DND-41 (cell line): ENCODE data around the gene ARHGEF7.

ENCODE experiments used
- ATAC-seq: fragments of 200-7000 bp; cut with Tn5 transposase; 3 replicates; pipeline ENCODE4 v1.9.1; 2021; ENCODE audit warnings: low read depth; ENCODE audit not compliant: insufficient read depth
- DNase-seq: peaks from one replicate; pipeline ENCODE4 v3.0.0-alpha.2; 2020
- H2AFZ ChIP-seq: 2 replicates; pipeline ENCODE4 v1.6.0; 2012; ENCODE audit warnings: low read depth, low read length
- H3K27ac ChIP-seq: 2 replicates; pipeline ENCODE4 v1.5.1; 2012; ENCODE audit warnings: low read length, inconsistent platforms
- H3K27me3 ChIP-seq: fragments of 200-600 bp; sonication (generic); 2 replicates; pipeline ENCODE4 v1.6.0; 2012; ENCODE audit warnings: low read length, mild to moderate bottlenecking, inconsistent platforms; ENCODE audit not compliant: insufficient read depth, poor library complexity
- H3K36me3 ChIP-seq: 2 replicates; pipeline ENCODE4 v1.5.1; 2012; ENCODE audit warnings: low read length, inconsistent platforms; ENCODE audit not compliant: insufficient read depth
- H3K4me1 ChIP-seq: 2 replicates; pipeline ENCODE4 v1.5.1; 2012; ENCODE audit warnings: mild to moderate bottlenecking, low read length; ENCODE audit not compliant: insufficient read depth
- H3K4me2 ChIP-seq: 2 replicates; pipeline ENCODE4 v1.6.0; 2012; ENCODE audit warnings: mild to moderate bottlenecking, moderate library complexity, low read length, inconsistent platforms; ENCODE audit not compliant: insufficient read depth
- H3K4me3 ChIP-seq, 2 experiments: fragments of 200-600 bp in 1 of 2; shearing (Covaris generic) in 1 of 2; 2 replicates each; pipeline ENCODE4 v1.5.1; 2012 to 2016; ENCODE audit warnings: inconsistent platforms in 2 of 2, low read length in 2 of 2, mild to moderate bottlenecking in 2 of 2, low read depth in 1 of 2, moderate library complexity in 1 of 2
- H3K79me2 ChIP-seq: 2 replicates; pipeline ENCODE4 v1.6.0; 2012; ENCODE audit warnings: low read length, inconsistent platforms; ENCODE audit not compliant: insufficient read depth
- H3K9ac ChIP-seq: 2 replicates; pipeline ENCODE4 v1.6.0; 2012; ENCODE audit warnings: low read depth, mild to moderate bottlenecking, inconsistent platforms, low read length, moderate library complexity
- H3K9me3 ChIP-seq: 2 replicates; pipeline ENCODE4 v1.5.1; 2012; ENCODE audit warnings: low read length, moderate library complexity, mild to moderate bottlenecking, inconsistent platforms; ENCODE audit not compliant: insufficient read depth, severe bottlenecking
- H4K20me1 ChIP-seq: 2 replicates; pipeline ENCODE4 v1.6.0; 2012; ENCODE audit warnings: low read length; ENCODE audit not compliant: insufficient read depth
- CTCF ChIP-seq: IDR thresholded peaks from 2 replicates; pipeline ENCODE4 v1.5.1; 2012; ENCODE audit warnings: borderline replicate concordance, low read length, moderate library complexity, mild to moderate bottlenecking; ENCODE audit not compliant: poor library complexity, severe bottlenecking; ENCODE audit errors: extremely low read depth
- EZH2 ChIP-seq: IDR thresholded peaks from 3 replicates; pipeline ENCODE4 v1.6.1; 2012; ENCODE audit warnings: borderline replicate concordance, low read depth, mild to moderate bottlenecking, moderate library complexity, low read length, inconsistent platforms; ENCODE audit not compliant: severe bottlenecking

Gene ARHGEF7

GRCh38 chr13:111202745-111203144, 87.6 kb downstream of the ARHGEF7 start:
- peak; percentile 73 for ATAC-seq
- H3K4me2 ChIP-seq: no peak overlapping the region
- DNase-seq: no peak

GRCh38 chr13:111203736-111204389, 88.8 kb downstream of the ARHGEF7 start:
- no peaks in the 10 kb centered on the region for H3K9me3 ChIP-seq
- peaks cover 98% of the 10 kb centered on the region for H3K79me2 ChIP-seq
- H3K9ac ChIP-seq: no peak overlapping the region
- no peak overlapping the region for H3K4me3 ChIP-seq
- H2AFZ ChIP-seq: no peak overlapping the region
- H3K36me3 ChIP-seq: peaks cover 62% of the 10 kb centered on the region
- no peak for TF ChIP-seq CTCF
- no peak for TF ChIP-seq EZH2
- no peak for DNase-seq
- H3K27me3 ChIP-seq: no peaks in the 10 kb centered on the region
- H3K4me2 ChIP-seq: no peak overlapping the region
- ATAC-seq: no peak
- H3K27ac ChIP-seq: peak overlapping the region; percentile 42
- H3K4me1 ChIP-seq: peaks cover 58% of the 10 kb centered on the region
- H4K20me1 ChIP-seq: peaks cover 93% of the 10 kb centered on the region

More at GRCh38 chr13:111202745-111203144, 87.6 kb downstream of the ARHGEF7 start:
- H3K4me3 ChIP-seq: no peak overlapping the region
- H2AFZ ChIP-seq: no peak overlapping the region
- peaks cover 65% of the 10 kb centered on the region for H3K36me3 ChIP-seq
- H3K9ac ChIP-seq: no peak overlapping the region
- H3K79me2 ChIP-seq: peaks cover 98% of the 10 kb centered on the region
- H3K9me3 ChIP-seq: no peaks in the 10 kb centered on the region
- TF ChIP-seq CTCF: no peak
- no peak for TF ChIP-seq EZH2
- peaks cover 93% of the 10 kb centered on the region for H4K20me1 ChIP-seq
- peaks cover 56% of the 10 kb centered on the region for H3K4me1 ChIP-seq
- H3K27me3 ChIP-seq: no peaks in the 10 kb centered on the region
- H3K27ac ChIP-seq: peak overlapping the region; percentile 65

GRCh38 chr13:111204438-111205177, 89.5 kb downstream of the ARHGEF7 start:
- Histone ChIP-seq H3K4me3 (no peak overlapping the region), H3K4me1 (peaks cover 52% of the 10 kb centered on the region), H3K4me2 (no peak overlapping the region), H2AFZ (no peak overlapping the region), H3K27me3 (no peaks in the 10 kb centered on the region), H3K27ac (peak overlapping the region; percentile 63), H4K20me1 (peaks cover 93% of the 10 kb centered on the region), H3K9me3 (no peaks in the 10 kb centered on the region), H3K36me3 (peaks cover 64% of the 10 kb centered on the region), H3K79me2 (peaks cover 98% of the 10 kb centered on the region), H3K9ac (no peak overlapping the region)
- TF ChIP-seq CTCF (no peak), EZH2 (no peak)
- ATAC-seq: no peak
- DNase-seq: no peak
